ENCODE results near the gene ADAM17. TPM values are rescaled to one million over a fixed set of nuclear protein-coding genes. Genes with fewer than 3 reads are reported as not detected.

The ADAM17 gene
- polyA plus RNA-seq, 1 experiment, result 11.1 TPM

DNA sequence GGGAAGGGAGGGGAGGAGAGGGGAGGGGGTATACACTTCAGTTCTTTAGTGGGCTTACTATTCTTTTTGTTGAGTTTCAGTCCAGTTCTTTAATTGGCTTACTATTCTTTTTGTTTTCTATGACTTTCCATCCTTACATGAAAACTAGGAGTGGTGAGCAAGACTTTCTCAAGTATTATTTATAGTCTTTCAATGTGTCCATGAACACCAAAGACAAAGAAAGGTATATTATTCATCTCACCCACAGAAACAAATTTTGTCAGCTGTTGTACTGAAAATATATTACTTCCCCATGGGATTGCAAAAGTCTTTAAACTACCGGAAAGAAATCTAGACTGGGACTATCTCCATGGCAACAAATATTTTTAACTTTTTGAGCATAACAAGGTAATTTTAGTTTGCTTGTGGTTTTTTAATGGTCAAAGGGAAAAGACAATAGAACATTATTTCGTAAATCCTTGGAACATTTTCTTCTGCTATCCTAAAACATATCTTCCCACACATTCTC lies 17.6 kb downstream of the ADAM17 start:
- Histone ChIP-seq H3K27me3 (ENCODE audit: control insufficient read depth, insufficient read depth, low read length) (no peaks in the 10 kb centered on the region), H3K4me3 (ENCODE audit: low read depth, low read length) (no peak overlapping the region), H3K36me3 (ENCODE audit: control insufficient read depth, insufficient read depth, low read length) (0 out of 2 replicates have a peak, but pooled peaks cover 1% of the 10 kb centered on the region)
- peak; percentile 88 for DNase-seq (ENCODE audit: low read depth)
- CTCF ChIA-PET, result interaction anchor here (1.8 kb wide), 1 partner anchor 18 kb away, joined by 4 read pairs; the partner anchor contains the start of gene ADAM17
- POLR2A ChIA-PET, result no interaction called here
- TF ChIP-seq, protein P1, sequence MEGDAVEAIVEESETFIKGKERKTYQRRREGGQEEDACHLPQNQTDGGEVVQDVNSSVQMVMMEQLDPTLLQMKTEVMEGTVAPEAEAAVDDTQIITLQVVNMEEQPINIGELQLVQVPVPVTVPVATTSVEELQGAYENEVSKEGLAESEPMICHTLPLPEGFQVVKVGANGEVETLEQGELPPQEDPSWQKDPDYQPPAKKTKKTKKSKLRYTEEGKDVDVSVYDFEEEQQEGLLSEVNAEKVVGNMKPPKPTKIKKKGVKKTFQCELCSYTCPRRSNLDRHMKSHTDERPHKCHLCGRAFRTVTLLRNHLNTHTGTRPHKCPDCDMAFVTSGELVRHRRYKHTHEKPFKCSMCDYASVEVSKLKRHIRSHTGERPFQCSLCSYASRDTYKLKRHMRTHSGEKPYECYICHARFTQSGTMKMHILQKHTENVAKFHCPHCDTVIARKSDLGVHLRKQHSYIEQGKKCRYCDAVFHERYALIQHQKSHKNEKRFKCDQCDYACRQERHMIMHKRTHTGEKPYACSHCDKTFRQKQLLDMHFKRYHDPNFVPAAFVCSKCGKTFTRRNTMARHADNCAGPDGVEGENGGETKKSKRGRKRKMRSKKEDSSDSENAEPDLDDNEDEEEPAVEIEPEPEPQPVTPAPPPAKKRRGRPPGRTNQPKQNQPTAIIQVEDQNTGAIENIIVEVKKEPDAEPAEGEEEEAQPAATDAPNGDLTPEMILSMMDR (IDR thresholded peaks at IDR 0.05; ENCODE audit: insufficient read depth, low read depth, low read length), result no peak

DNA sequence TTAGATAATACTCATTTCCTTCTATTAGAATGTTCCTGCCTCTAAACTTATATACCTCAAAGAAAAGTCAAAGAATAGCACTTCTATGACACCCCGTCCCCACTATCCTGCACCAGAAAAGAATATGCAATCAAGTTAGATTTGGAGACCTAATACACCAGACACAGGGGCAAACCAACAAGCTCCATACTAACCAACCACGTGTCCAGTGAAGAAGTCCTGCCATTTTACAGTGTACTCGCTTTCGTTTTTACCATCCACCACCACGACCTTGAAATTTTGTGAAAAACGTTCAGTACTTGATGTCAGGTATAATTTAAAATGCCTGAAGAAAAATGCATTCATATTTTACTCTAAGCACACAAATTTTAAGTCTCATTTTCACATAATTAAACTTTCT lies 19.1 kb downstream of the ADAM17 start:
- TF ChIP-seq, protein P1 (IDR thresholded peaks at IDR 0.05; ENCODE audit: insufficient read depth, low read depth, low read length), result no peak
- H3K27me3 ChIP-seq (ENCODE audit: control insufficient read depth, insufficient read depth, low read length), result no peaks in the 10 kb centered on the region
- H3K4me3 ChIP-seq (ENCODE audit: low read depth, low read length), result no peak overlapping the region
- ChIA-PET POLR2A (no interaction called here), CTCF (interaction anchor here (0.6 to 1.3 kb wide), 3 partner anchors 19 to 232 kb away, joined by 3 to 6 read pairs (median 4); partner anchors contain the start of gene ADAM17)
- no peaks in the 10 kb centered on the region for H3K36me3 ChIP-seq (ENCODE audit: control insufficient read depth, insufficient read depth, low read length)
- no peak for DNase-seq (ENCODE audit: low read depth)

DNA sequence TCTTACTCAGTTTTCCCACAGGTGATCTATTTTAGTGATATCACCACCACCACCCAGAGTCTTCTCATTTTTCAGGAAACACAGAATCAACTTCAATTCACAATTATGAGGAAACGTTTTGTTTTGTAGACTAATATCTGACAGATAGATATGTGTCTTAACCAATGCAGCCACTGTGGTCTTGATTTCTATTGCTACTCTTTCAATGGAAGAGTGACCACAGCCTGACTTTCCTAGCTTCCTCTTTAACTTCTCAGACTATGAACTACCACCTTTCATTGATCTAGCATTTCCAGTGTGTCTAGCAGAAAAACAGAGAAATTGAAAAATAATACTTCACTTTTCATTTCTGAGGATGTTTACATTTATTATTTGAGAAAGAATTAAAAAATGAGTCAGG lies 20.5 kb downstream of the ADAM17 start:
- ChIA-PET POLR2A (no interaction called here), CTCF (interaction anchor here (0.7 to 0.9 kb wide), 2 partner anchors 8 to 104 kb away, joined by 3 read pairs; no protein-coding TSS in a partner anchor)
- Histone ChIP-seq H3K4me3 (ENCODE audit: low read depth, low read length) (no peak overlapping the region), H3K27me3 (ENCODE audit: control insufficient read depth, insufficient read depth, low read length) (no peaks in the 10 kb centered on the region), H3K36me3 (ENCODE audit: control insufficient read depth, insufficient read depth, low read length) (no peaks in the 10 kb centered on the region)
- TF ChIP-seq, protein P1 (IDR thresholded peaks at IDR 0.05; ENCODE audit: insufficient read depth, low read depth, low read length), result no peak
- no peak for DNase-seq (ENCODE audit: low read depth)

DNA sequence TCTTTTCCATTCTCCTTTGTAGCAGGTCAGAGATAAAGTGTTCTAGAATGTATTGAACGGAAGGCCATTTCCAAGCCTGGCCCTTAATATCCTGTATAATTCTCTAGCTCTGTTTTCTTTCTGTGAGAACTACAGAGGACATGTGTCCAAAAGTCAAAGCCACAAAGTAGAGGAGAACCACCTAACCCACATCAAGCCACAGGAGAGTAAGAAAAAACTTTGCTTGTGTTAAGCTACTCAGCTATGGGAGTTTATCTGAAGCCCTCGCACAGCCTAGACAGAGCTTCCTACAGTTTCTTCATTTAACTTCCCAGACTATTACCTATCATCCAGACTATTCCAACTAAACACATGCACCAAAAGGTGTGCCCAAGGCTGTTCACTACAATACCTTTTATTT lies 22.0 kb downstream of the ADAM17 start:
- no peaks in the 10 kb centered on the region for H3K36me3 ChIP-seq (ENCODE audit: control insufficient read depth, insufficient read depth, low read length)
- POLR2A ChIA-PET, result no interaction called here
- DNase-seq (ENCODE audit: low read depth), result no peak
- H3K27me3 ChIP-seq (ENCODE audit: control insufficient read depth, insufficient read depth, low read length), result no peaks in the 10 kb centered on the region
- TF ChIP-seq, protein P1 (IDR thresholded peaks at IDR 0.05; ENCODE audit: insufficient read depth, low read depth, low read length), result no peak
- CTCF ChIA-PET, result no interaction called here
- no peak overlapping the region for H3K4me3 ChIP-seq (ENCODE audit: low read depth, low read length)

DNA sequence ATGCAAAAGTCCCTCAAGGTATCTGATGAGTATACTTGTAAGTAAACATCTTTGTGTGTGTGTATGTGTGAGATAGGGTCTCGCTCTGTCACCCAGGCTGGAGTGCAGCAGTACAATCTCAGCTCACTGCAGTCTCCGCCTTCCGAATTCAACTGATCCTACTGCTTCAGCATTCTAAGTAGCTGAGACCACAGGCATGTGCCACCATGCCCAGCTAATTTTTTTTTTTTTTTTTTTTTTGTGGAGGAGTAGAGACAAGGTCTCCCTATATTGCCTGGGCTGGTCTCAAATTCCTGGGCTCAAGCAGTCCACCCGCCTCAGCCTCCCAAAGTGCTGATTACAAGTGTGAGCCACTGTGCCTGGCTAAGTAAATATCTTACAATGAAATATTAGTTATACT lies 23.2 kb downstream of the ADAM17 start:
- Histone ChIP-seq H3K36me3 (ENCODE audit: control insufficient read depth, insufficient read depth, low read length) (no peaks in the 10 kb centered on the region), H3K4me3 (ENCODE audit: low read depth, low read length) (no peak overlapping the region), H3K27me3 (ENCODE audit: control insufficient read depth, insufficient read depth, low read length) (no peaks in the 10 kb centered on the region)
- DNase-seq (ENCODE audit: low read depth), result no peak
- CTCF ChIA-PET, result interaction anchor here (0.7 kb wide), 1 partner anchor 1146 kb away, joined by 3 read pairs; no protein-coding TSS in a partner anchor
- POLR2A ChIA-PET, result no interaction called here
- TF ChIP-seq, protein P1 (IDR thresholded peaks at IDR 0.05; ENCODE audit: insufficient read depth, low read depth, low read length), result no peak

Measured in BJ (cell line).